Muscle layer of colon (tissue), 2 donors: Measurements from ENCODE around the gene S100B.
"Not testable (repeated sequence)": the region's sequence is repeated elsewhere in the genome, so short reads cannot be mapped to it uniquely, and the experiment has no call there.

Source experiments
- H3K27ac ChIP-seq: one replicate; pipeline ENCODE4 v1.7.0; 2013; ENCODE audit warnings: low read depth, mild to moderate bottlenecking, low read length, moderate library complexity
- H3K27me3 ChIP-seq, 2 donors: one replicate each; pipeline ENCODE4 v1.7.0; 2013; ENCODE audit warnings: low read length in 2 of 2, mild to moderate bottlenecking in 2 of 2; ENCODE audit not compliant: insufficient read depth in 2 of 2, control insufficient read depth in 1 of 2
- H3K36me3 ChIP-seq: one replicate; pipeline ENCODE4 v1.7.0; 2013; ENCODE audit warnings: mild to moderate bottlenecking, low read length; ENCODE audit not compliant: insufficient read depth
- H3K4me1 ChIP-seq: one replicate; pipeline ENCODE4 v1.7.0; 2013; ENCODE audit warnings: mild to moderate bottlenecking, low read length; ENCODE audit not compliant: insufficient read depth
- H3K4me3 ChIP-seq, 2 donors: one replicate each; pipeline ENCODE4 v1.7.0; 2013; ENCODE audit warnings: low read length in 2 of 2, low read depth in 1 of 2, mild to moderate bottlenecking in 1 of 2, moderate library complexity in 1 of 2
- H3K9ac ChIP-seq: one replicate; pipeline ENCODE4 v1.7.0; 2013; ENCODE audit warnings: low read length
- H3K9me3 ChIP-seq: one replicate; pipeline ENCODE4 v1.7.0; 2013; ENCODE audit warnings: mild to moderate bottlenecking, low read length
- donor health status: abdominal sarcoma.
- donor health status: Adenocarcinoma of cecum.

S100B gene

DNA sequence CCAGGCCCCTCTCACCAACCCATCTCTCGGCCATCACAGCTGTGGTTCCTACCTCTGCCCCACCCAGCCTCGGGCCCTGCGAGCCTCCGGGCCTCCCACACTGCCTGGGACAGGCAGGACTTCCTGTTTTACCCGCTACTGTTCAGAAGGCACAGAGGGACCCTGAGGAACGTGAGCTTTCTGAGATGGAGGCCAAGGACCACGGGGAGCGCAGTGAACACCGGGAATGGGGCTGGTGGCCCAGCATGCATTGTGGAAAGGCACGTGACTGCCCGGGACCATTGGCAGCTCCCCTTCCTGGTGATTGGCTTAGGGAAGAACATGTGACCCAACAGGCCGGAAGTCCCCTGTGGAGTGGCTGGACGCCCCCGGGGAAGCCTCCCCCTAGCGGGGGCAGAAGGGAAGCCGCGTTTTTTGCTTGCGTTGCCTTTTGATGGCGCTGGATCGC is 7.0 kb downstream of the S100B start:
- H3K9ac ChIP-seq: no peak overlapping the region
- no peaks in the 10 kb centered on the region for H3K4me1 ChIP-seq
- H3K27me3 ChIP-seq: no peaks in the 10 kb centered on the region
- no peaks in the 10 kb centered on the region for H3K36me3 ChIP-seq
- H3K9me3 ChIP-seq: no peaks in the 10 kb centered on the region
- no peak overlapping the region for H3K4me3 ChIP-seq
- no peak overlapping the region for H3K27ac ChIP-seq

GRCh38 chr21:46597031-46597430 is 7.9 kb downstream of the S100B start:
- Histone ChIP-seq H3K9me3 (no peaks in the 10 kb centered on the region), H3K36me3 (no peaks in the 10 kb centered on the region), H3K4me1 (no peaks in the 10 kb centered on the region), H3K4me3 (no peak overlapping the region), H3K27me3 (no peaks in the 10 kb centered on the region), H3K27ac (no peak overlapping the region), H3K9ac (no peak overlapping the region)

DNA sequence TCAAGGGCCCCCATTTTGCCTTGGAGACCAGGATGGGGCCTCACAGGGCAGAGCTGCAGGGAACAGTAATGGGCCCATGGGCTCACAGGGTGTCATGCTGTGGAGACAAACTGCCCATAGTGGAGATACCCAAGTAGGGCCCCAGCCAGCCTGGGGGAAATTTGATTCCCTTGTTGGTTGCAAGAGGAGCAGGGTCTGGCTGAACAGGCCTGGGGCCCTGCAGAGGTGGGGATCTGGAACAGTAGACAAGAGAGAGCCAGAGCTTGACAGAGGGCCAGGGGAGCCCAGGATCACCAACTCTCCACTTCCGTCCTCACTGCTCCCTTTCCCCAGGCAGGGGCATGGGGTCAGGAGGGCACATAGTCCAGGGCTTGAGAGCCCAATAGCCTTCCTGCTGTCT is 8.7 kb downstream of the S100B start:
- Histone ChIP-seq H3K4me1 (no peaks in the 10 kb centered on the region), H3K4me3 (no peak overlapping the region), H3K36me3 (no peaks in the 10 kb centered on the region), H3K9me3 (no peaks in the 10 kb centered on the region), H3K9ac (no peak overlapping the region), H3K27ac (no peak overlapping the region), H3K27me3 (no peaks in the 10 kb centered on the region)

GRCh38 chr21:46594276-46594675 is 10.6 kb downstream of the S100B start:
- Histone ChIP-seq H3K27me3 (no peaks in the 10 kb centered on the region), H3K9me3 (no peaks in the 10 kb centered on the region), H3K4me3 (no peak overlapping the region), H3K4me1 (no peaks in the 10 kb centered on the region), H3K36me3 (no peaks in the 10 kb centered on the region), H3K27ac (no peak overlapping the region), H3K9ac (no peak overlapping the region)

DNA sequence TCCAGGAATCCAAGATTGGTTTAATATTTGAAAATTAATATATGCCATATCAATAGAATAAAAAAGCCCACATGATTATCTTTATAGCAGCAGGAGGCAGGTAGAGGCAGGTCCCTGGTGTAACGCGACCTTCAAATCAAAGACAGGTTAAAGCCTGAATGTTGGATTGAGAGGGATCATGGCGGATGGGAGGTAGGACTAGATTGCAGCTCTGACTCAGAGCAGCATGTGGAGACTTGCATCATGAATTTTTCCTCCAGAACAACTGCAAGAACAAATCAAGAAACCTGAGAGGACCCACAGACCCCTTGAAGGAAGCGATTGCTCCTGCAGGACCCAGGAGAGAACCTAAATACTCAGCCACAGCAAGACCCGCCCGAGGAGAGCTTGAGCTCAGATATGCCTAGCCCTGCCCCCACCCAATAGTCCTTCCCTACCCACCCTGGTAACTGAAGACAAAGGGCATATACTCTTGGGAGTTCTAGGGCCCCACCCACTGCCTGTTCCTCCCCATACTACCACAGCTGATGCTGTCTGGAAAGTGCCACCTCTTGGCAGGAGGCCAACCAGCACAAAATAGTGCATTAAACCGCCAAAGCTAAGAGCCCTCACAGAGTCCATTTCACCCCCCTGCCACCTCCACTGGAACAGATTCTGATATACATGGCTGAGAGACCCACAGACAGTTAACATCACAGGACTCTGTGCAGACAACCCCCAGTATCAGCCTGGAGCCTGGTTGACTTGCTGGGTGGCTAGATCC is 19.5 kb downstream of the S100B start:
- Histone ChIP-seq H3K9ac (no peak overlapping the region), H3K36me3 (peaks cover 16% of the 10 kb centered on the region), H3K4me3 (no peak overlapping the region), H3K27ac (no peak overlapping the region), H3K4me1 (no peaks in the 10 kb centered on the region), H3K27me3 (no peaks in the 10 kb centered on the region), H3K9me3 (no peaks in the 10 kb centered on the region)

DNA sequence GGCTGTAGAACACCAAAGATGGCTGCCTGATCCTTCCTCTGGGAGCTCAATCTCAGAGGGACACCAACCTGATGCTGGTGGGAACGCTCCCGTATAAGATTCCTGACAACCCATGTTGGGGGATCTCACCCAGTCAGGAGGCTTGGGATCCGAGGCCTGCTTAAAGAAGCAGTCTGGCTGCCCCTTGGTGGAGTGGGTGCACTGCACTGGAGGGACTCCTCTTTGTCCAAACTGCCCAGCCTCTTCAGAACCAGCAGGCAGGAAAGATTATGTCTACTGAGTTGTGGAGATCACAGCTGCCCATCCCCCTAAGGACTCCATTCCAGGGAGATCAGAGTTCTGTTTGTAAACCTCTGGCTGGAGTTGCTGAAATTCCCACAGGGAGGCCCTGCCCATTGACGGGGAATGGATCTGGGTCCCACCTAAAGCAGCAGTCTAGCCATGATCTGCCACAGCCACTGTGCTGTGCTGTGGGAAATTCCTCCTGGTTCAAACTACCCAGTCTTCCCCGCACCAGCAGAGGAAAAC is 23.0 kb downstream of the S100B start:
- peaks cover 16% of the 10 kb centered on the region for H3K36me3 ChIP-seq
- no peak overlapping the region for H3K4me3 ChIP-seq
- peaks cover 8% of the 10 kb centered on the region for H3K9me3 ChIP-seq
- no peak overlapping the region for H3K9ac ChIP-seq
- no peak overlapping the region for H3K27ac ChIP-seq
- H3K4me1 ChIP-seq: no peaks in the 10 kb centered on the region
- no peaks in the 10 kb centered on the region for H3K27me3 ChIP-seq

- H3K36me3 ChIP-seq: peaks cover 16% of the 10 kb centered on the region
- H3K9ac ChIP-seq, H3K4me1 ChIP-seq, H3K27ac ChIP-seq, H3K9me3 ChIP-seq, H3K4me3 ChIP-seq, H3K27me3 ChIP-seq: not testable (repeated sequence)
These were observed 25.5 kb downstream of the S100B start for GRCh38 chr21:46579394-46579793.

- H3K36me3 ChIP-seq: peaks cover 17% of the 10 kb centered on the region
- H3K4me3 ChIP-seq, H3K4me1 ChIP-seq, H3K9me3 ChIP-seq, H3K27me3 ChIP-seq, H3K27ac ChIP-seq, H3K9ac ChIP-seq: not testable (repeated sequence)
These were observed 27.1 kb downstream of the S100B start for GRCh38 chr21:46577786-46578185.

GRCh38 chr21:46572850-46573249 is 32.0 kb downstream of the S100B start:
- Histone ChIP-seq H3K4me3 (no peak overlapping the region), H3K27ac (no peak overlapping the region), H3K9me3 (no peaks in the 10 kb centered on the region), H3K9ac (no peak overlapping the region), H3K27me3 (no peaks in the 10 kb centered on the region), H3K36me3 (peaks cover 29% of the 10 kb centered on the region), H3K4me1 (no peaks in the 10 kb centered on the region)

DNA sequence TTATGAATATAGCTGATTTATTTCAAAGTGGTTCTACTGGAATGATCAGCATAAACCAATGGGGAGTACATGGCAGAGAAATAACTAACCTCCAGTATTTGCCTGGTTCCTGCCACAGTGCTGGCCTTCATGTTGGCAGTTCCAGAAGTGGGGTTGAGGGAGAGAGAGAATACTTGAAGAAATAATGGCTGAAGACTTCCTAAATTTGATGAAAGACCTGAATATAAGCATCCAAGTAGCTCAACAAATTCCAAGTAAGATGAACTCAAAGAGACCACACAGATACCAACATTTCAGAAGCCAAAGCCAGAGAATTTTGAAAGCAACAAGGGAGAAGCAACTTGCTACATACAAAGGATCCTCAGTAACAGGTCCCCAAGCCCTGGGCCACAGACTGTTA is 34.3 kb downstream of the S100B start:
- Histone ChIP-seq H3K4me1 (no peaks in the 10 kb centered on the region), H3K9ac (no peak overlapping the region), H3K27me3 (no peaks in the 10 kb centered on the region), H3K4me3 (no peak overlapping the region), H3K27ac (no peak overlapping the region), H3K9me3 (no peaks in the 10 kb centered on the region), H3K36me3 (peaks cover 44% of the 10 kb centered on the region)

DNA sequence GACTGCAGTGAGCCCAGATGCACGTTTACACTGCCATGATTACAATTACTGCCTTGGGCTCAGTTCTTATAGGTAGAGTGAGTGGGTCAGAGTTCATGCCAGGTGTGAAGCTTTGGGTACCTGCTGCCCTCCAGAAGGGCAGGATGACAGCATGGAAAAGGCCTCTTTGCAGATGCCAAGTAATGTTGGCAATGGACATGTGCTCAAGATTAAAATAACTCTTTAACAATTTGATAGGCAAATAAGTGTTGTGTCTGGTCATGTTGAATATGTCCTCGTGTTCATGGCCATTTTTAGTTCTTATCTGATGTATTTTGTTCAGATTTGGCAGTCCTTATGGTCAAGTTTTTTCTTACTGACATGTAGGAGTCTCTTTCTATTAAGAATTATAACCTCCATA is 34.8 kb downstream of the S100B start:
- Histone ChIP-seq H3K9ac (no peak overlapping the region), H3K9me3 (no peaks in the 10 kb centered on the region), H3K27ac (no peak overlapping the region), H3K4me1 (no peaks in the 10 kb centered on the region), H3K27me3 (no peaks in the 10 kb centered on the region), H3K36me3 (peaks cover 45% of the 10 kb centered on the region), H3K4me3 (no peak overlapping the region)

DNA sequence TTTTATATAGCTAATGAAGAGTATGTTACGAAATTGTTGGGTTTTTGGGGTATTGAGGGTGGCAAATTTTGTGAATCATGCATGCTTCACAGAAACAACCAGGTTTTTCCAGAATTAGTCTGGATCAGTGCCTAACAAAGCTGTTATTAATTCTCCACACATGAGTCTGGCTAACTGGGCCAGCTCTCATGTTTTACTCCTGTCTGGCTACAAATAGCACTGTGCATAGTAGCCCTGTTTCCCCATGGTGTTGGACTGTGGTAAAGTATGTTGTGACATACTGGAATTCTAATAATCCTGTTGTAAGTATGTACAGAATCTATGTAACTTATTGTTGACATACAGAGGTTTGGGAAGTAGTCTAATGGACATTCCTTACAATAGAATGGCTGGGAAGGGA is 35.8 kb downstream of the S100B start:
- no peak overlapping the region for H3K27ac ChIP-seq
- H3K9ac ChIP-seq: no peak overlapping the region
- H3K36me3 ChIP-seq: peaks cover 56% of the 10 kb centered on the region
- H3K27me3 ChIP-seq: no peaks in the 10 kb centered on the region
- no peak overlapping the region for H3K4me3 ChIP-seq
- no peaks in the 10 kb centered on the region for H3K4me1 ChIP-seq
- H3K9me3 ChIP-seq: no peaks in the 10 kb centered on the region
